ENCODE data around the gene RNF126.

DNA sequence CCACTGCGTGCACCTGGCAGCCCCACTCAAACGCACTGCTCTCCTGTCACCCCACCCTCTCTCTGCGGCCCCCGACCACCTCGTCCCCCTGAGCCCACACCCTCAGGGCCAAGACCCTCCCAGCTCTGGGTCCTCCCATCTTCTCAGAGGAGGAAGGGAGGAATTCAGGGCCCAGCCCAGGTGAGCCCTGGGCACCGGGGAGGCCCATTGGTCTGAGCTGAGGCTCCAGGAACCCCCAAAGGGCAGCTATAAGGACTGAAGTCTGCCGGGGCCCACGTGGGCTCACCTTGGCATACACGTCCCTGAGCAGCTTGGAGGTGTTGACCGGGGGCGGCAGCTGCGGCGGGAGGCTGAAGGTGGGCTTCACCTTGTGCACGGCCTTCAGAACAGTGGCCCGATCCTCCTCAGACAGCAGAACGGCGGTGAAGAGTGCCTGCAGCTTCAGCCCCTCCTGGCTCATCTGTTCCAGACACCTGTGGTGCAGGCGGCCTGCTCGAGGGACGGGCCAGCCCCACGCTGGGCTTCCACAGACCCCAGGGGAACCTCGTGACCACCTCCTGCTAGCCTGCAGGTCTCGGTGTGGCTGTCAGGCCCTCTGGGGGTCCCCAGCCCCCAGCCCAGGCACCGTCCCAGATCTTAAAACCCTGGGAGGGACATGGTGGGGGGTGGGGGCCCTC, 38.4 kb downstream of the RNF126 start:
- TF ChIP-seq GATA2 (IDR thresholded peaks at IDR 0.05; ENCODE audit: low read depth, low read length) (no peak), GATA3 (IDR thresholded peaks at IDR 0.05; ENCODE audit: low read depth, low read length) (no peak)

Data from SH-SY5Y (cell line).